Activated CD4-positive, alpha-beta T cell treated with anti-CD3 and anti-CD28 coated beads for 36 hours (primary cell): ENCODE results near the gene TMEM125. TPM values are rescaled to one million over a fixed set of nuclear protein-coding genes. Genes with fewer than 3 reads are reported as not detected.

Experiments used
- ATAC-seq: fragments of 200-7000 bp; cut with Tn5 transposase; one replicate; pipeline ENCODE4 v1.10.0; 2021; ENCODE audit warnings: mild to moderate bottlenecking, moderate library complexity
- CTCF ChIA-PET: fragments of 350-600 bp; sonication (Branson Sonifier 250); formaldehyde crosslinking; loops from one replicate; lab custom pipeline; 2021; ENCODE audit warnings: antibody characterized with exemption; lab: Charles Lee
- POLR2A ChIA-PET: fragments of 350-600 bp; sonication (Branson Sonifier 250); formaldehyde crosslinking; loops from one replicate; lab custom pipeline; 2021; ENCODE audit warnings: antibody characterized with exemption, inconsistent platforms; lab: Charles Lee
- DNase-seq: peaks from one replicate; pipeline ENCODE4 v3.0.0-alpha.2; 2020
- H3K27ac Mint-ChIP-seq: one replicate; pipeline ENCODE4 v1.8.0; 2021; ENCODE audit warnings: mixed read lengths
- H3K27me3 Mint-ChIP-seq: one replicate; pipeline ENCODE4 v1.8.0; 2021; ENCODE audit warnings: mixed read lengths
- H3K36me3 Mint-ChIP-seq: one replicate; pipeline ENCODE4 v1.8.0; 2021; ENCODE audit warnings: low read depth, mixed read lengths
- H3K4me1 Mint-ChIP-seq: one replicate; pipeline ENCODE4 v1.8.0; 2021; ENCODE audit warnings: mixed read lengths
- H3K4me3 Mint-ChIP-seq: one replicate; pipeline ENCODE4 v1.8.0; 2021; ENCODE audit warnings: mild to moderate bottlenecking, moderate library complexity, mixed read lengths
- H3K9me3 Mint-ChIP-seq: one replicate; pipeline ENCODE4 v1.8.0; 2021; ENCODE audit warnings: low read depth, mixed read lengths
- intact Hi-C, 2 experiments: fragments of 100-400 bp; cut with DNase I in 1 of 2; cut with micrococcal nuclease in 1 of 2; formaldehyde crosslinking; loops; one replicate each; pipeline versions ENCODE4 v1.14.2 to v1.15.1; 2022 to 2024; cut with DNase I, micrococcal nuclease
- total RNA-seq, 2 experiments: library from RNA; stranded (reverse); gene quantifications; one replicate each; pipeline ENCODE4 v1.2.3, GENCODE V29; 2021

The TMEM125 gene
- total RNA-seq, 2 experiments from 2014 or later, result not detected

DNA sequence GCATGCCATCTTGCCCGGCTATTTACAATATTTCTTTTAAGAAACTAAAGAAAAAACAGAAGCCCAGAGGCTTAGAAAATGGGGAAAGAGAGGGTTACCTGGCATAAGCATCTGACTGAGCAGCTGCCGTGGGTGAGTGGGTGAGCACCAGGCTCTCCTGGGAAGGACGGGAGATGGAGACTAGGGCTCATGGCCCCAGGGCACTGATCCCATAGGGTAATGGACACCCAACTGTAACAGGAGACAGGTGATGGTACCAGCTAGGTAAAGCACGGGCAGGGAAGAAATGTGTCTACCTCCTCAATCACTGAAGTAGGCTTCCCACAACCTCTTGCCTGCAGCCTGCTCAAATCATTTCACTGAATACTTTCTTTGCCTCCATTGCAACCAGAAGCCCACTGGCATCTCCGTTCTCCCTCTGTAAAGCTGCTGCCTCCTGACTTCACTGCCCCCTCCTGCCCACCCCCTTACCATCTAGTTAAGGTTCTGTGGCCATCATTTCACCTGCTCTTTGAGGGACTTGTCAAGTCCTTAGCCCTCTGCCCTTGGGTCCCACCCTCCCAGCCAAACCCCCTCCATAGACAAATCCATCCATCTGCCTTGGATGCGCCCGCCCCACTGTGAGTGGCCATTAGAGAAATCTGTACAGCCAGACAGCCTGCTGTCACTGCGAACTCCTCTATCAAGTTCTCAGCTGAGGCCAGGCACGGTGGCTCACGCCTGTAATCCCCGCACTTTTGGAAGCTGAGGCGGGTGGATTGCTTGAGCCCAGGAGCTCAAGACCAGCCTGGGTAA lies 6.2 kb downstream of the TMEM125 start:
- ChIA-PET CTCF (interaction anchor here (0.5 to 0.7 kb wide), 2 partner anchors 61 to 1333 kb away, joined by 3 read pairs; no protein-coding TSS in a partner anchor), POLR2A (no interaction called here)
- no peak overlapping the region for H3K27ac Mint-ChIP-seq
- H3K27me3 Mint-ChIP-seq, result peaks cover 4% of the 10 kb centered on the region
- peaks cover 15% of the 10 kb centered on the region for H3K4me1 Mint-ChIP-seq
- no peak for DNase-seq
- H3K4me3 Mint-ChIP-seq, result no peak overlapping the region
- peaks cover 4% of the 10 kb centered on the region for H3K9me3 Mint-ChIP-seq
- ATAC-seq, result no peak
- peaks cover 4% of the 10 kb centered on the region for H3K36me3 Mint-ChIP-seq
- intact Hi-C loops, result no loop called here

DNA sequence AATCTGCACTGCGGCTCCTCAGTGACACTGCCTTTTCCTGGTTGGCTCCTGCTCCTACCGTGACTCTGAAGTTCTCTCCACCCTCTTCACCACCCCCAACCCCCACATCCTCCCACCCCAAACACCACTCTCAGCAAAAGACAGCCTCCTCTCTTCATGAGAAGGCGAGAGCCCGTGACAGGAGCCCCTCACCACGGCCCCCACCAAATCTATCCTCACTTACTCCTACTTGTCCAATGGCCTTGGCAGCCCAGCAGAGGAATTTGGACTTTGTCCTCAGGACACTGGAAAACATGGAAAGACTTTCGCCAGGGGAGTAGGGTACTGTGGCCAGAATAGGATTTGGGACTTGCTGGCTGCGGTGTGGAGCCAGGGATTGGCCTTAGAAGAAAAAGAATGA lies 6.9 kb downstream of the TMEM125 start:
- intact Hi-C loops, result no loop called here
- CTCF ChIA-PET, result interaction anchor here (0.7 kb wide), 3 partner anchors 60 to 353 kb away, joined by 3 to 4 read pairs (median 4); partner anchors contain the start of gene CDC20
- POLR2A ChIA-PET, result interaction anchor here (0.6 kb wide), 1 partner anchor 92 kb away, joined by 3 read pairs; no protein-coding TSS in a partner anchor
- no peak overlapping the region for H3K4me3 Mint-ChIP-seq
- no peak for ATAC-seq
- peaks cover 4% of the 10 kb centered on the region for H3K9me3 Mint-ChIP-seq
- H3K4me1 Mint-ChIP-seq, result peaks cover 11% of the 10 kb centered on the region
- peaks cover 4% of the 10 kb centered on the region for H3K27me3 Mint-ChIP-seq
- no peak for DNase-seq
- peaks cover 4% of the 10 kb centered on the region for H3K36me3 Mint-ChIP-seq
- no peak overlapping the region for H3K27ac Mint-ChIP-seq

DNA sequence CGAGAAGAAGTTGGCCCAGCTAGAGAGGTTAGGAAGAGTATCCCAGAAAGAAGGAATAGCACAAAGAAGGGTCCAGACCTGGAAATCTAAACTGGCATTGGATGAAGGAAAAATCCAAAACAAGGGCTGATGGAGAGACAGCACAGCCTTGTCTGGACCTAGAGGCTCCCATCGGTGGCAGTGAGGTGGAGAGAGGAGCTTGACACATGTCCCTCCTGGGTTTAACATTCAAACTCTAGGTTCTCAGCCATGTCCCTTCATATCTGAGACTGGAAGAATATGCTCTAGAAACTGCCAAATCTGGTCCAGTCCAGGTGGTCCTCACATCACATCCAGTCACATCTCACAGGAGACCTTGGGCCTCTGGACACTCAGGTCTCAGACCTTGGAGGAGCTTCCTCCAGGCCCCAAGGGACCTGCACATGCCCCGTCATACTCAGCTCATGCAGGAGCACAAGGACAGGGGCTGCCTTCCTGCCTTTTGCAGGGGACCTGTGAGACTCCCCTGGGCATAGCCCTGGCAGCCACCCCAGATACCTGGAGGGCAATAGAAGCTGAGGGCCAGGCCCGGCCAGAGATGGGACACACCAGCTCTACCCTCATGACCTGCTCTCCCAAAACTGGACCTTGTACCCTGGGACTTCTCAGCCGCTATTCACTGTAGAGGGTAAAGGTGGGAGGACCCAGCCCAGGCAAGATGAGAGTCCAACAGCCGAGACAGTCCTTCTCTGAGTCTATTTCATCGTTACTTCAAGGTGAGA lies 7.5 kb downstream of the TMEM125 start:
- DNase-seq (no peak), ATAC-seq (no peak)
- Mint-ChIP-seq H3K36me3 (peaks cover 4% of the 10 kb centered on the region), H3K27me3 (peaks cover 4% of the 10 kb centered on the region), H3K4me1 (peaks cover 11% of the 10 kb centered on the region), H3K9me3 (peaks cover 4% of the 10 kb centered on the region), H3K27ac (no peak overlapping the region), H3K4me3 (no peak overlapping the region)
- CTCF ChIA-PET, result interaction anchor here (0.7 kb wide), 2 partner anchors 81 to 354 kb away, joined by 4 read pairs; partner anchors contain the start of gene CDC20
- intact Hi-C loops, result no loop called here
- POLR2A ChIA-PET, result interaction anchor here (0.6 kb wide), 1 partner anchor 91 kb away, joined by 3 read pairs; no protein-coding TSS in a partner anchor

DNA sequence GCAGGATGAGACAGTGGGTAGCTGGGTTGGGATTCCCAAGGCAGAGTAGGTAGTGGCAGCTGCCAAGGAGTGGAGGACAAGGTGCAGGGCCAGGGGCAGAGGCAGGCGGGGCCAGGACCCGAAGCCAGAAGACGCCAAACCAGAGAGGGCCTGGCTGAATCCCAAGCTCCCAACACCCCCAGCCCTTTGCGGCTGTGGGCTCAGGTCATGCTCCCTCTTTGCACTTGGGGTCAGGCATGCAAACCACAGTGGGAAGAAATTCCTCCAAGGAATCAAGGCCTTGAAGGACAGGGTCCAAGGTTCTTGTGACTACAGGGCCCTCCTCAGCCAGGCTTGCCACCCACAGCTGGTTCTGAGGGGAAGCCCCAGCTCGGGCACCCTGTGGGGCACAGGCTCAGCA lies 9.4 kb downstream of the TMEM125 start:
- DNase-seq (no peak), ATAC-seq (no peak)
- Mint-ChIP-seq H3K27ac (no peak overlapping the region), H3K4me1 (peaks cover 10% of the 10 kb centered on the region), H3K27me3 (peaks cover 4% of the 10 kb centered on the region), H3K9me3 (peaks cover 4% of the 10 kb centered on the region), H3K4me3 (no peak overlapping the region), H3K36me3 (peaks cover 4% of the 10 kb centered on the region)
- ChIA-PET POLR2A (no interaction called here), CTCF (interaction anchor here (0.5 to 0.6 kb wide), 2 partner anchors 307 to 468 kb away, joined by 3 read pairs; no protein-coding TSS in a partner anchor)
- intact Hi-C loops, result no loop called here

DNA sequence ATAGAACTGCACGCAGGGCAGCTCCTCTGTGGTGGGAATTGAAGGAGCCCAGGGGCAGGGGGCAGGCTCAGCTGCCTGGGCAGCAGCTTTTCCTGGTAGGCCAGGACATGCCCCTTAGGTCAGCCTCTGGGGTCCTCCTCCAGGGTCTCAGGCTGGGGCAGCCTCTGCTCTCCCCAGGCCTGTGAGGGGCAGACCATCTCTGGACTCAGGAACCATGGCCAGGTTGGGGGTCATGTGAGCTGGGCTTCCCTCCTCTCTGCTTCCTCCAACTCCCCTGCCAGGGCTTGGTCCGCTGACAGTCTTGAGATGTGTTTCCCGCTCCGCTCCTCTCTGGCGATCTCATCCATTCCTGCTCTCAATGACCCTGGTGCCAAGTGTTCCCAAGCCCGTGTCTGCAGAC lies 9.9 kb downstream of the TMEM125 start:
- H3K36me3 Mint-ChIP-seq, result no peaks in the 10 kb centered on the region
- no peaks in the 10 kb centered on the region for H3K9me3 Mint-ChIP-seq
- H3K27me3 Mint-ChIP-seq, result peaks cover 4% of the 10 kb centered on the region
- H3K4me3 Mint-ChIP-seq, result no peak overlapping the region
- ChIA-PET CTCF (interaction anchor here (0.5 to 0.6 kb wide), 2 partner anchors 308 to 468 kb away, joined by 3 read pairs; no protein-coding TSS in a partner anchor), POLR2A (no interaction called here)
- H3K27ac Mint-ChIP-seq, result no peak overlapping the region
- H3K4me1 Mint-ChIP-seq, result peaks cover 5% of the 10 kb centered on the region
- DNase-seq, result no peak
- intact Hi-C loops, result no loop called here
- ATAC-seq, result no peak

DNA sequence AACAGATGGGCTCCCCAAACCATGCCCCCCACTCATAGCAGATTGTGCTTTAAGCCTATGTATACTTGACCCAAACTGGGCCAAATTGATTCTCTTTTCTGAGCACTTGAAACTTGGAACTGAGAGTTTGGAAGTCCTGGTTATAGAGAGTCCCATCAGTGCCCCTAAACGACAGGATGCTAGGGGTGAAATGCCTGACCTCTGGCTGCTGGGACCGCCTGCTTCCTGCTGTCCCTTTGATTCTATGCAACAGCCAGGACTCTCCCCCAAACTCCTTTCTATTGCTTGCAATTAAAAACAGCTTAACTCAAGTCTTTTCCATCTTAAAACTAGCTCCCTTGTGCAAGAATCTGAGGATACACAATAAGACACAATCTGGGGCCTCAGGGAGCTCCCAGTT lies 10.9 kb downstream of the TMEM125 start:
- Mint-ChIP-seq H3K36me3 (no peaks in the 10 kb centered on the region), H3K27me3 (peaks cover 4% of the 10 kb centered on the region), H3K4me3 (no peak overlapping the region), H3K9me3 (no peaks in the 10 kb centered on the region), H3K4me1 (no peaks in the 10 kb centered on the region), H3K27ac (no peak overlapping the region)
- ChIA-PET CTCF (interaction anchor here (0.7 kb wide), 1 partner anchor 456 kb away, joined by 3 read pairs; no protein-coding TSS in a partner anchor), POLR2A (no interaction called here)
- intact Hi-C loops, result no loop called here
- no peak for DNase-seq
- ATAC-seq, result no peak

DNA sequence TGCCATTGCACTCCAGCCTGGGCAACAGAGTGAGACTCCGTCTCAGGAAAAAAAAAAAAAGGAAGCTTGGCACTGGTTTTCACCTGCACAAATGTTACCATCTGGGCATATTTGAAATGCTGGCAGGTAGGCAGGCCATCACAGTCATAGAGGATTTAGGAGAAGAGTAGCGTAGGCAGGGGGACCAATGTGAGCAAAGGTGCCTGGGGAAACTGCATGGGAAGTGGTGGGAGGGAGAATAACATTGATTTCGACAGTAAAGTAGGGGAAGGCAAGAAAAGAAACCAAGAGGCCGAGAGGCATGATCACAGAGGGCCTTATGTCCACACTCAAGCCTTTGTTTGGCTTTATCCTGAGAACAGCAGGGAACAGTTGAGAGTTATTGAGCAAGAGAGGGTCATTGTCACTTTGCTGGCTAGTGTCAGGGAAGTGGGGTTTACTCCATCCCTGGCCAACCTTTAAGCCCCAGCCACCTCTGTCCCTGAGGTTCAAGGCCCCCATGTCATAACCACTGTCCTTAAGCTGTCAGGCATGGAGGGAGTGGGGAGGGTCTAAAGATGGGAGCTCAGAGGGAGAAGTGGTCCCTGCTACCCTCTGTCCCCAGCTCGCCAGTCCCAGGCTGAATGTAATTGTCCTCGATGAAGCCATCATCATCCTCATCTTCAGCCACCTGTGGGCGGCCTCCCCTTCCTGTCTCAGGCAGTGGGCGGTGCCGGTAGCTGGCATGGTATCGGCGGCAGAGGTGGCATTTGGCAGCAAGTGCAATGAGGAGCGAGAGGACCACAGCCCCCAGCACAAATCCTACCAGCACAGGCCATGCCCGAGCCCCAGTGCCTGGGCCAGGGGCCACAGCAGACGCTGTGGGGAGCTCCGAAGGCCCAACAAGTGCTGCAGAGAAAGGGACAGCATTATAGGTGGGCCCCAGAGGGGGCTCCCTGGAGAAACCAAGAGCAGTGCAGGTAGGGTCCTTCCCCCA lies 12.7 kb downstream of the TMEM125 start:
- ATAC-seq (no peak), DNase-seq (no peak)
- POLR2A ChIA-PET, result no interaction called here
- intact Hi-C loops, result no loop called here
- Mint-ChIP-seq H3K27me3 (peaks cover 2% of the 10 kb centered on the region), H3K4me3 (no peak overlapping the region), H3K4me1 (no peaks in the 10 kb centered on the region), H3K27ac (no peak overlapping the region), H3K9me3 (no peaks in the 10 kb centered on the region), H3K36me3 (no peaks in the 10 kb centered on the region)
- CTCF ChIA-PET, result interaction anchor here (0.9 kb wide), 1 partner anchor 132 kb away, joined by 3 read pairs; no protein-coding TSS in a partner anchor

DNA sequence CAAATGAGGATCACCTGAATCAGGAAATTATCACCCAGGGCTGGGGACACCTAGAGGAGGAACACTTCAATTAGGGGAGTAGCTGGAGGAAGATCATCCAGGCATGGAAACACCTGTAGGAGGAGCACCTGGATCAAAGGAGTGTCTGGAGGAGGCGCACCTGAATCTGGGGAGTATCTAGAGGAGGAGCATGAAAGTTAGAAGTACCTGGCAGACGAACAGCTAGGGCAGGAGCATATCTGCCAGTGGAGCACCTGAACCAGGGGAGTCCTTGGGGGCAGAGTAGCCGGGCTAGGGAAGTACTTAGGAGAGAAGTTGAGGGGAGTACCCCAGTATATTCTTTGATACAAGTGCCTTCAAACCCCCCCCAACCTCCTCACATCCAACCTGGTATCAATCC lies 14.3 kb downstream of the TMEM125 start:
- Mint-ChIP-seq H3K4me3 (no peak overlapping the region), H3K27me3 (no peaks in the 10 kb centered on the region), H3K4me1 (no peaks in the 10 kb centered on the region), H3K36me3 (no peaks in the 10 kb centered on the region), H3K9me3 (no peaks in the 10 kb centered on the region), H3K27ac (no peak overlapping the region)
- intact Hi-C loops, result no loop called here
- POLR2A ChIA-PET, result no interaction called here
- CTCF ChIA-PET, result interaction anchor here (0.6 to 1.4 kb wide), 4 partner anchors 9 to 131 kb away, joined by 3 read pairs; no protein-coding TSS in a partner anchor
- DNase-seq, result no peak
- ATAC-seq, result no peak

DNA sequence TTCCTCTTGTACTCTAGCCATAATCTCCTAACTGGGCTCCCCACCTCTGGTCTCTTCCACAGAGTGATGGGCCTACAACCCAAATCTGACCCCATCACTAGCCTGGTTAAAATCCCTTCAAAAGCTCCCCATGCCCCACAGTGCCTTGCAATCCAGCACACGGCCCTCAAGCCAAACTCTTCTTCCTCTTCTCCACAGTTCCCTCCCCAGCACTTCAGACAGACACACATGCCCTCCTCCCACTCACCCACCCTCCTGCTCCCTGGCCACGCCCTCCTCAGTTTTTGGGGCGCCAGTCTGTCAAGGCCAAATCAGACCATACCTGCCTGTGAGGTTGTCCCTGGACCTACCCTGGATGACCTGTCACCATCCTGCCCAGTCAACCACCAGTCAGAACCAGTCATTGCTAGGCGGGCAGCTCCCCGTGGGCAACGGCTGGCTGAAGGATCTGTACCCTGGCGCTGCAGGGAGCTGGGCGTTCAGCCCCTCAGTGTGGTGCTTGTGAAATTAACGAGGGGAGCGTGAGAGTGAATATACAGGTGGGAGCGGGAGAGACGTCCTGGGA lies 14.8 kb downstream of the TMEM125 start:
- POLR2A ChIA-PET, result no interaction called here
- H3K27ac Mint-ChIP-seq, result no peak overlapping the region
- no peaks in the 10 kb centered on the region for H3K36me3 Mint-ChIP-seq
- no peak for ATAC-seq
- CTCF ChIA-PET, result interaction anchor here (0.7 to 1.4 kb wide), 2 partner anchors 51 to 55 kb away, joined by 3 read pairs; no protein-coding TSS in a partner anchor
- H3K4me3 Mint-ChIP-seq, result no peak overlapping the region
- no peaks in the 10 kb centered on the region for H3K4me1 Mint-ChIP-seq
- intact Hi-C loops, result no loop called here
- no peaks in the 10 kb centered on the region for H3K9me3 Mint-ChIP-seq
- H3K27me3 Mint-ChIP-seq, result no peaks in the 10 kb centered on the region
- DNase-seq, result no peak

DNA sequence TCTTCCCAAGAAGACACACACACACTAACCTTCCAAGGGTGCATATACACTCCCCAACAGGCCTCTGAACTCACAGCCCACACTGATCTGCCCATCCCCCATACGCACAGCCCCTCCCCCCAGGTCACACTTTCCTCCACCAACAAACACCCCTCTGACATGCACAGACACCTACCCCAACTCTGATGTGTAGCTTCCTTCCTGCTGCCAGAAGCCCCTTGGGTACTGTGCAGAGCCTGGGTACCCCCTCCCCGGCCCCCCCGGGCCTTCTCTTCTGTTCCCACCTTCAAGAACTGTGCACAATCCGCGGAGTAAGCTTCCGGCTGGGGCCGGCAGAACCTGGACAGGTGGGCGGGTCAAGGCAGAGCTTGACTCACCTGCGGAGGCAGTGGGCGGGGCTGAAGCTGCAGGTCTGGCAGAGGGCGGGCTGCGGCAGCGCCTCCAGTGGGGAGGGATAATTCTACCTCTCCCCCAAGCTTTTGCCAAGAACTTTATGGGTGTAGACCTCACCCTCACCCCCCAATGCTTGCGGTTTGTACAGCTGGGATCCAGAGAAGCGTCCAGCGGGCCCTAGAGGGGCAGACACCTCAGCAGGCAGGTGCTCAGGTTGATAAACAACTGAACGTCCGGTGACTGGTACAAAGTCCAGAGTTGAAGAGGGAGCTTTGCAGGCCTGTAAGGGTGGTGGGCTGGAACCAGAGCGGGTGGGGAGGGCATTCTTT lies 15.6 kb downstream of the TMEM125 start, which contains the start of gene C1orf210:
Gene C1orf210 (minus strand): TSS at position 313 of the 722 bp plus-strand sequence. CDS start 2,311 bp downstream, outside the sequence.
- Mint-ChIP-seq H3K27me3 (no peaks in the 10 kb centered on the region), H3K9me3 (no peaks in the 10 kb centered on the region), H3K27ac (no peak within 1 kb of the TSS), H3K36me3 (no peaks in the 10 kb centered on the region), H3K4me1 (no peaks in the 10 kb centered on the region), H3K4me3 (no peak within 1 kb of the TSS)
- ChIA-PET POLR2A (no interaction called here), CTCF (interaction anchor here (1.4 kb wide), 1 partner anchor 55 kb away, joined by 3 read pairs; no protein-coding TSS in a partner anchor)
- no peak for ATAC-seq
- intact Hi-C loops, result no loop called here
- no peak for DNase-seq
